HG02870 (cell line): Measurements from ENCODE around the gene MRC2.

Source experiments
- ATAC-seq: cut with Tn5 transposase; IDR thresholded peaks from one replicate; pipeline ENCODE4 v1.9.1; 2021; ENCODE audit warnings: mild to moderate bottlenecking, moderate library complexity; ENCODE audit not compliant: unreplicated experiment

The MRC2 gene

DNA sequence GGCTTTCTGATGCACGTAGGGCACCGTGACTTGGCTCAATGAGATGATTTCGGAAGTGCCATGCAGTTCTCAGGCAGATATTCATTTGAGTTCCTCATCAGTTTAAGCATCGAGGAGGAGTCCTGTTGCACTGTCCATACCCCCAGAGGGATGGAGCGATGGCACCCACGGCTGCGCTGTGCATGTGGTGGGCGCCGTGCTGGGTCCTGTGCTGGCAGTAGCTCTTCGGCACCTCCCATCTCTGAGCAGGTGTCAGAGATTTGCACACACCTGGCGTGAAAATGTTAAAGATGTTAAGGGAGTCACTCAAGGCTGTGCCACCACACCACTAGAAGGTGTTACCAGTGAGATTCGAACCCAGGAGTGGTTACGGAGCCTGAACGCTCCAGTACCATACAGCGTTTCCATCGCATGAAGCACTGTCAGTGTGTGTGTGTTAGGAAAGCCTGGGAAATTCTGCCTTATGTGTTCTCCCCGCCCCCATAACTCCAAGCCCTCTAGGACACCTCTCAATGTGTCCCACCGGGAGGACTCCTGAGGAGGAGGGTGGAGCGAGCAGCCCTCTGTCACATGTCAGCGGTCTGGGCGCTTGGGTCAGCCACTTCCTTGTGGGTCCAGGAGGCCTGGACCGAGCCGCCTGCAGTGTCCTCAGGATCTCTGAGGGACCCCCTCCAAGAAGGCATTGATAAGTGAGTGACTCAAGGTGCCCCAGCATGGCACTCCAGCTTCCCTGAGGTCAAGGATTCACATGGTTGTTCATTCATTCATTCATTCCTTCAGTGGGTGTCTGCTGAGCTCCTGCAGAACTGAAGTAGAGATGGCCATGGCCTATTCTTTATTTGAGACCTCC, 3.8 kb downstream of the MRC2 start:
- no peak for ATAC-seq

DNA sequence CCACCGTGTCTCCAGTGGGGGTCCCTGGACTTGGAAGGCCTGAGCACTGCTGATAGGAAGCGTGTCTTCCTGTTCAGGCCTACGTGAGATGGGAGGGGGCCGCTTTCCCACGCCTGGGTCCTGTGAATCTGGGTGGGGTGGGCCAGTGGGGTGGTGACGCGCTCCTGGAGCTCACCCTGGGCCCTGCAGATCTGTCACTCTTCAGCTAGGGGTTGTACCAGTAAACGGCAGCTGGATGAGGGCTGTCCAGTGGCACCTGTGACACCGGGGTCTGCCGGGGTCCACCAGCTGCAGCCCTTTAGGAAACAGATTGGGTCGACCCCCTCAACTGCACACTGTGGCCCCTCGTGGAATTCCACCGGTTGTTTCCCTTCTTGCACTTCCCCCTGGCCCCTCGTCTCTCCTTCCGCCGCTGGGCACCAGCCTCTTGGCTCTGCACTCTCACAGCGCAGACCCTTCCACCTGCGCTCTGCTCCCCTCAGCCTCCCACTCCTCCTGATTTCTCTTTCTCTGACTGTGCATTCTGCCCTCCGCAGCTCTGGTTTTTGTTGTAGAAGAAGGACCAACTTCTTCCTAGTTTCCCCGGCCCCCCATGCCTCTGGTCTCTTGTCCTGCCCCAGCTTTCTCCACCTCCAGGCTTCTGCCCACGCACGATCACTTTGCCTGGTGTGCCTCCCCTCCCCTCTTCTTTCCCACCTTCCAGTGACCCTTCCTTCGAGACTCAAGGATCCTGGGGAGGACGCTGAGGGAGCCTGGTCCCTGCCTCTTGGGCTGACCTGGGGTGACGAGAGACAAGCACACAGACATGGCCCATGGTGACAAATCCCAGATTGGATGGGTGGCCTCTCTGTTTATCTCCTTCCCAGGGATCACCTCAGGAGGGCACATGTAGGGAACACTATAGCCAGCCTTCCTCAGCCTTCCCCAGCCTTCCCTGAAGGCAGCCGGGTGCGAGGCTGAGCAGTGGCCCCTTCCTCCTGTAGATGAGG, 4.8 kb downstream of the MRC2 start:
- no peak for ATAC-seq

DNA sequence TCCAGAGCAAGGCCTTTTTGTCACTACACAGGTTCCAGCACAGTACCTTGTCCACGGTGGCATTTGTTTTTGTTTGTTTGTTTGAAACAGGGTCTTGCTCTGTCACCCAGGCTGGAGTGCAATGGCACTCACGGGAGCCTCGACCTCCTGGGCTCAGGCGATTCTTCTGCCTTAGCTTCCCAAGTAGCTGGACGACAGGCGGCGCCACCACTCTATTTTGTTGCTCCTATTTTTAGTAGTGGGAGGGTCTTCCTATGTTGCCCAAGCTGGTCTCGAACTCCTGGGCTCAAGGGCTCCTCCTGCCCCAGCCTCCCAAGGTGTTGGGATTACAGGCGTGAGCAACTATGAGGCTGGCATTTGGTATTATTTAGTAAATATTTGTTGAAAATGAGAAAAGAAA, 10.3 kb downstream of the MRC2 start:
- no peak for ATAC-seq

DNA sequence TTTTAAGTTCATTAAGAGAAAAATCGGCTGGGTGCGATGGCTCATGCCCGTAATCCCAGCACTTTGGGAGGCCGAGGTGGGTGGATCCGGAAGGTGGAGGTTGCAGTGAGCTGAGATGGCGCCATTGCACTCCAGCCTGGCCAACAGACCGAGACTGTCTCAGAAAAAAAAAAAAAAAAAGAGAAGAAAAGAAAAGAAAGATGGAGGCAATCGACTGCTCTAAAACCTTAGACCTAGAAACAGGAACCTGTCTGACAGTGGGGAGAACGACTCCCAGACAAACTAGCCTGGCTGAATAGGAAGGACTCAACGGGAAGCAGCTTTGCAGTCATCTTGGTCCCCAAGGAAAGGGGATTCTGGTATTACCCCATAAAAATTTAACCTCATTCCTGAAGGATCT, 13.7 kb downstream of the MRC2 start:
- ATAC-seq: no peak

GRCh38 chr17:62641951-62642350, 14.5 kb downstream of the MRC2 start:
- ATAC-seq: no peak

GRCh38 chr17:62643496-62643895, 16.0 kb downstream of the MRC2 start:
- no peak for ATAC-seq

- ATAC-seq: no peak
Observed at GRCh38 chr17:62644487-62645173, 17.2 kb downstream of the MRC2 start.

GRCh38 chr17:62648251-62648955, 20.9 kb downstream of the MRC2 start:
- no peak for ATAC-seq

DNA sequence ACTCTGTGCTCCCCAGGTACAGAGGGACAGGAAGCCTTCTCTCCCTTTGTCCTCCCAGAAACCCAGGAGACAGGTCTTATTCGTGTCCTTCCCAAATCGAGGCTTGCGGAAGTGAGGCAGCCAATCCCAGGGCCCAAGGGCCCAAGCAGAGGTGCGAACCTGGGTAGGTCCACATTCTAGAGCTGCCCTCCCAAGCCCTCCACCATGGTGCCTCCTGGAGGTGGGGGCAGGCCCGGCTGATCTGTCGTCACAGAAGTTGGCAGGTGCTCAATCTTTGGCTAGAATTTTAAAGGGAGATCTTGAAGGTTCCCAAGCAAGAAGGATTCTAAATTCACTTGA, 21.5 kb downstream of the MRC2 start:
- no peak for ATAC-seq

DNA sequence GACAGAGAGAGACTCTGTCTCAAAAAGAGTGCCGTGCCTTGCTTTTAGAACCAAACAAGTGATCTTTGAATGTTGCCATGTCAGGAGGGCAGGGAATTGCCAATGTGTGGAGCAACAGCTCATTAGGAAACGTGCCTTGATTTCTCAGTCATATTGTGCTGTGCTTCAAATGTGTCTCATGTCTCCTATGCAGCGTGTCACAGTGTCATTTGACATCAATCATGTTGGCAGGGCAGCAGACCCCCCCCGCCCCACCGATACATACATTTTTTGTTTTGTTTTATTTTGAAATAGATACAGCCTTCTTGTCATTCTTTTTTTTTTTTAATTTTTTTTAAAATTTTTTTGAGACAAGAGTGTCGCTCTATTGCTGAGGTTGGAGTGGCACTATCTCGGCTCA, 22.1 kb downstream of the MRC2 start:
- ATAC-seq: no peak

DNA sequence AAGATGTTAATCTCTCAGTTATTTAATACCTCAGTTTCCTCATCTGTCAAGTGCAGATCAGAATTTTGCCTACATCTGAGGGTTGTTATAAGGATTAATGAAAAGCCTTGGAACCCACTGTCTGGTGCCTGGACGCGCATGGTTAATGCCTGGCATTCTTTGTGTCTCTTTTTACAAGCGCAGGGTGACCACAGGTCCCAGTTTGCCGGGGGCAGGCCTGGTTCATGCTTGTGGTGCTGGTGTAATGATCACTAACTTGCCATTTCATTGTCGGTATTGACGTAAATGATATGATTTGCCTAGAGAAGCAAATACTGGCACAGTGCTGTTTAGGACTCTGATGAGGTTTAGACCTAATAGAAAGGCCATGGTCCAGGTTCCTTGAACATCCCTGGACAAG, 23.1 kb downstream of the MRC2 start:
- ATAC-seq: no peak

DNA sequence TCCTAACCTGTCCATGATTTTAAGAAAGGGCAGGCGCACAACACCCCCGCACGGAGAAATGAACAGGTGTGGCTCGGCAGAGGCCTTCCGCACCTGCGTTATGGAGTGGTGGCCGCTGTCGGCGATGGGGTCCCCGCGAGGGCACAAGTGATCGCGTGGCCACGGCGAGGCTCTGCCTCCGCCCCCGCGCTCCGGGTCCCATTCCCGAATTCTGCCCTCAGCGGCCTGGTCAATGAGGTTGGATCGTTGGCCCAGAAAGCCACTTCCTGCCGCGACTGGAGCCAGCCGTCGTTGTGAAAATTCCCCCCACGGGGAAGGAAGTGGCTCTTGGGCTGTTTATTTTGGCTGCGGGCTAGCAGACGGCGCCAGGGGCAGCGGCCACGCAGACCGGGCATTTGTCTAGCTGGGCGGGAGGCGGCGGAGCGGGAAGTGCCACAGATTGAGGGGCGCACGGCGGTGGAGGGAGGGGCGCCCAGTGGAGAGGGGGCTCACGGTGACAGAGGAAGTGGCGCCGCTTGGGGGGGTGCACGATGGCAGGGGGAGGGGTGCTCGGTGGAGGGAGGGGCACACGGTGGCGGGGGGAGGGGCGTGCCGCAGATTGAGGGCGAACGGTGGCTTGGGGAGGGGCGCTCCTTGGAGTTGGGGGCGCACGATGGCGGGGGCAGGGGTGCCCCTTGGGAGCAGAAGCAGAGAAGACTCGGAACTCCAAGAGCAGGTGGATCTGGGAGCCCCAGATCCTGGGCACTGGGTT, 25.0 kb downstream of the MRC2 start:
- no peak for ATAC-seq

DNA sequence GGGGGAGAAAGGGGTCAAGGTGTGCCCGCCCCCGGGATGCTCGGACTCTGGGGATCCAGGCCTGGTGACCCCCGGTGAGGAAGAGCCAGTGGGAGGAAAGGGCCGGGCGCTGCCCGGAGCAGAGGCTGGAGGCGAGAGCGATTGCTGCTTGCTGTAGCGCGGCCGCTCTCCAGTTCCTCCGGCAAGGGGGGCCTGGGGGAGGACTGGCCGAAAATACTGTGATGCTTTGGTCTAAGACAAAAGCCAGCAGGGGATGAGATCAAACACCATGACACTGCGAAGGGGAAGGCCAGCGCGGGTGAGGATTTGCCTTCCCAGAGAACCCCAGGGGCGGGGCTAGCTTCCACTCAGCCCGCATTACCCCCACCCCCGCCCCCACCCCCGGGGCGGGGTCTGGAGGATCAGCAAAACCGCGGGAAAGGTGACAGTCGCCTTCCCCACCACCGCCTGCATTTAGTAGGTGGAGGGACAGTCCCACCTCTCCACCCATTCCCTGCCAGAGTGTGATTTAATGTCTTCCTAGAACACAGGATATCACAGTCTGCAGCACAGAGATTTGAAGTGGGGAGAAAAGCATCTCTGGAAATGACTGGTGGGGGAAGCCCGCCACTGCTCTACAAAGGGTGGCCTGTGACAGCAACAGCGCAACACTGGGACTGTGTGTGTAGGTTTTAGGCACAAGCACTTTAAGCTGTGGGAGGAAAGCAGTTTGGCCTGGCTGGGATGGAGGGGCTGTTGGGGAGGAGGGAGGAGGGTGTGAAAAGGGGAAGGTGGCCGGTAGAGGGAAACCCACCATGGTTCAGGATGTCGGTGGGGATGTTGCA, 25.7 kb downstream of the MRC2 start:
- peak; percentile 90 for ATAC-seq

DNA sequence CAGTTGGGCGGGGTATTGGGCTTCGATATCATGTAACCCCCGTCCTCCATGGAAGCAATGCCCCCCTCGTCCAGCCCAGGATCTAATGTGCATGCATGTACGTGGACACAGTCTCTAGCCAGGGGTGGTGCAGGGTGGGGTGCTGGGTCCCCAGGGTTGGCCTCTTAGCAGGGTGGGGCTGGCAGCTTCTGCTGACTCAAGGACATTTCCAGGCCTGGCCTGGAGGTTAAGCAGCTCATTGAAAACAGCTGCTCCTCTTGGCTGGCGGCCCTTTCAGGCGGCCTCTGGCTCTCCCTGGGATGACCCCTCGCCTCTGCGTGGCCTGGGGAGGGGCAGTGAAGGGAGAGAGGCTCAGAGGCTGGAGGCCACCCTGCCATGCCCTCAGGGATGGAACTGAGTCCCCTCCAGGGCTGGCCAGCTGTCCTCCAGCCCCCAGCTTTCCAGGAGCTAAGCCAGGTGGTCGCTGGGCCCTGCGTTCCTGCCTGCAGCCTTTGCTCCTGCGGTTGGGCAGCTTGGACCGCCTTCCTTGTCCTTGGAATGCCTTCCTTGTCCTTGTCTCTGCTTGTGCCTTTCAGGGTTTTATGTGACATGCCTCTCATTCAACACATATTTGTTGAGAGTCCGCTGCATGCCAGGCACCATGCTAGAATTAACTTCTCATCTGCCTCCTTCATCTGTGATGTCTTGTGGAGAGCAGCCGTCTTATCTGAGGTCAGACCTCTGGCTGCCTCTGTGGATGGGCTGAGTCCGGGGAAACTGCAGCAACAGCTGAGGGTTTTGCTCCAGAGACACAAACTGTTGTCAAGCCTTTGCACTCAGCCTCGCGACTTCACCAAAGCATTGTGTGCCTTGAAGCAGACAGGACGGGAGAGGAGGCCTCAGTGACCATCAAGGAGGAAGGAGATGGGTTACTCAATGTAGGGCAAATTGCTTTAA, 26.6 kb downstream of the MRC2 start:
- no peak for ATAC-seq

DNA sequence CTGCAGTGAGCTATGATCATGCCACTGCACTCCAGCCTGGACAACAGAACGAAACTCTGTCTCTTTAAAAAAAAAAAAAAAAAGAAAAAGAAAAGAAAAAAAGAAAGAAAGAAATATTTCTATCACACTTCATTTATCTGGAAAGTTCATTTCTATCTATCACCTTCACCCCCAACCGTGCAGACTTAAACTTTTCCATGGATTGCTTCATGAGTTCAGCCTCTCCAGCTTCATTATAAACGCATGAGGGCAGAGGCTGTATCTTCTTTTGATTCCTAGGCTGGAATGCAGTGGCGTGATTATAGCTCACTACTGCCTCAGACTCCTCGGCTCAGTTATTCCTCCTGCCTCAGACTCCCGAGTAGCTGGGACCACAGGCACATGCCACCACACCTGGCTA, 28.2 kb downstream of the MRC2 start:
- no peak for ATAC-seq

- ATAC-seq: no peak
Observed at GRCh38 chr17:62656446-62656845, 29.0 kb downstream of the MRC2 start.

- ATAC-seq: no peak
Observed at GRCh38 chr17:62657145-62657665, 29.7 kb downstream of the MRC2 start.

DNA sequence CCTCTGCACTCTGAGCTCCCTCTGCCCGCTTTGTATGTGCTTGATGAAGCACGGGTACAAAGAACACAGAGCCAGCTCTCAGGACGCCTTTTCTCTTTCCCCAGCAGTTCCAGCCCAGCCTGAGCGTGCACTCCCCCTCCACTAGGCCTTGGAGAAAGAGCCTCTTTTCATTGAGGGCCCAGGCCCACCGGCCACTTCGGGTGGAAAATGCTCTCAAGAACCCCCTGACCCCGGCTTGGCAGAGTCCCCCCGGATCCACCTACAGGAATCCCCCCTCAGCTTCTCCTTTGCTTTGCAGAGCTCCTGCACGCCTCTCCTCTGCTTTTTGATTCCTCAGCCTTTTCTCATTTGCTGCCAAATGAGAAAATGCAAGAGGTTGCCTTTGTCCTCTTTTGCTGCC, 30.2 kb downstream of the MRC2 start:
- no peak for ATAC-seq
